ENCODE results near the gene PPM1D.

- TF ChIP-seq CTCF (IDR thresholded peaks at IDR 0.05) (no peak), POLR2A (IDR thresholded peaks at IDR 0.05) (no peak), POLR2AphosphoS5 (IDR thresholded peaks at IDR 0.05) (no peak)
Measured at GRCh38 chr17:60653569-60653968, 53.6 kb downstream of the PPM1D start.

Measured in prostate gland (tissue), 2 donors.